AG09309 (cell line): ENCODE measurements around the gene HSF2BP.

Experiments
- DNase-seq: peaks from one replicate; pipeline ENCODE4 v3.0.0-alpha.2; 2010; ENCODE audit warnings: low read depth
- H3K4me3 ChIP-seq: 2 replicates; pipeline ENCODE4 v1.5.1; 2011; ENCODE audit warnings: mild to moderate bottlenecking, low read depth, low read length, moderate library complexity; ENCODE audit not compliant: control insufficient read depth
- CTCF ChIP-seq: IDR thresholded peaks from 2 replicates; pipeline ENCODE4 v1.5.1; 2011; ENCODE audit warnings: mild to moderate bottlenecking, low read depth, low read length, inconsistent platforms; ENCODE audit not compliant: insufficient read depth, control insufficient read depth; ENCODE audit errors: missing control alignments

The HSF2BP gene

DNA sequence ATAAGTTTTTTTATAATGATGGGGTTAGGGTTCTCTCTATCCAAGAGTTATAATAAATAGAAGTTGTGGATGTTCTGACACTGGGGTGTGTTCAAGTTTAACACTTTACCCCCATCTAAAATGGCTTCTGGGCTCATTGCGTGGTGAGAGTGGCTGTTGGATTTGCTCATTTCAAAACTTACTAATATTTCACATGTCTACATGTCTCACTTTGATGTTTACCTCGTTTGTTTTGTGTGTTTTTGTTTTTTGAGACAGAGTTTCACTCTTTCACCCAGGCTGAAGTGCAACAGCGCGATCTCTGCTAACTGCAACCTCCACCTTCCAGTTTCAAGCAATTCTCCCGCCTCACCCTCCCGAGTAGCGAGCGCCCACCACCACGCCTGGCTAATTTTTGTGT is 3.7 kb upstream of the HSF2BP start:
- TF ChIP-seq CTCF, result no peak
- DNase-seq, result no peak
- H3K4me3 ChIP-seq, result no peak overlapping the region

GRCh38 chr21:43662286-43662685 is 3.0 kb upstream of the HSF2BP start:
- TF ChIP-seq CTCF, result no peak
- no peak for DNase-seq
- no peak overlapping the region for H3K4me3 ChIP-seq

DNA sequence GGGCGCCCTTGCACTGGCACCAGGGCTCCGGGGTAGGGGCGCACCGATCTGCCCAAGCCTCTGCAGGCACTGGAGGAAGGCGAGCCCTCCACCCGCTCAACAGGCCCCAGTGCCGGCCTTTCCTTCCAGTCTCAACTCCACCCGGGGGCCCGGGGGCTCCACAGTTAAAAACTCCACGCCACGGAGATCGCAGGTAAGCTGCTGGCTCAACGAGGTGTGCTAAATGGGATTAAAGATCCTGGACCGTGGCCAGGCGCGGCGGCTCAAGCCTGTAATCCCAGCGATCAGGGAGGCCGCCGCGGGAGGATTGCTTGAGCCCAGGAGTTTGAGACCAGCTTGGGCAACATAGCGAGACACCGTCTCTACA is 536 bp downstream of the HSF2BP start:
- DNase-seq, result no peak
- TF ChIP-seq CTCF, result no peak
- H3K4me3 ChIP-seq, result no peak overlapping the region

DNA sequence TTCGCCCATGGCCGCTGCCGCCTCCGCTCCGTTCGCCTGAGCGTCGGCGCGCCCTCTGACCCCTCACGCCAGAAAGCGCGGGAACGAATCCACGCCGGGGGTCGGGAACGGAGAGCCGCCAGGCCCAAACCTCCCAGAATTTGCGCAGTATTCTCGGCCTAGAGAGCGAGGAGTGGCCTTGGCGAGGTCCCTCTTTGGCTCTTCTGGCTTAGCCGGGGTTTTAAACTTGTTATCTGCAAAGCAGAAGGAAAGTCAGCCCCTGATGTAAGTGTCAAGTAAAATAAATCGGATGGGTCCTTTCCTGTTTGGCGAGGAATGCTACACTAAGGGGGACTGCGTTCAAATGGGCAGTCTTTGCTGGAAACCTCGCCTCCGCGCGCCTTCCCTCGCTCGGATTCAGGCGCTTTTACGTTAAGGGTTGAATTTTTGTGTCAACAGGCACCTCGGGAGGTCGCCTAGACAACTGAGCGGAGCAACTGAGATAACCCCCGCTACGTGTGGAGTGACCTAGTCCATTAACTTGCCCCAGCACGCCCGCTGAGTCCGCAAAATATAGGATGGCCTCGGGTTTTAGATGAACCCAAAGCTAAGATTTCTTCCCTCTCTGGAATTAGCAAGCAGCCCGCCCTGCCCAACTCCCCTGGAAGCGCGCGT is 1.1 kb downstream of the HSF2BP start:
- TF ChIP-seq CTCF, result no peak
- no peak overlapping the region for H3K4me3 ChIP-seq
- DNase-seq, result no peak

GRCh38 chr21:43657355-43658087 is 1.8 kb downstream of the HSF2BP start:
- TF ChIP-seq CTCF, result no peak
- H3K4me3 ChIP-seq, result no peak overlapping the region

DNA sequence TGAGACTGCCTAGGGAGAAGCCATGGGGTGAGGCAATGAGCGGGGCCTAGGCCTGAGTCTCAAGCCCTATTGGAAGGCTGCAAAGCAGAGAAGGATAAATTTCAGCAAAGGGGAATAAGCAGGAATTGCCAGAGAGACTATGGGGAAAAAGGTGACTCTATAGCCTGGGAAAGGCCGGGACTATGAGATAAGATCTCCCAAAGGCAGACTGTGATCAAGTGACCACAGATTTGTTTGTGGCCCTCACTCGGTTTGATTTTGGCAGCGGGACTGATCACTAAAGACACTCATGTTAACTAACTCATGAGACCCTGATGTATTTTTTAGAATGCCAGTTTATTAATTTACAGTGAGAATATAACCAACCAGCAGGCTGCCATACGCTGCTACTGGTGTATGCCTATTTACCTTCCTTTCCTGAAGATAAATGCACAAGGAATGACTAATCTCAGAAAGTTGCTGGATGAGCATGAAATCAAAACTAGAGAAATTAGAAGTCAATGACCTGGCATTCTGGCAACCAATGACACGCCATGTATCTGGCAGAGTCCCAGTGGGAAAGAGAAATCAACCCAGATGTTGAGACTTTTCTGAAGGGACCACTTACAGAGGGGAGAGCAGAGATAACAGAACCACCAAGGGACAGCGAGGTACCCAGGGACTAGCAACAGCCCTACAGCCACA is 4.3 kb downstream of the HSF2BP start:
- peak; percentile 7 for DNase-seq
- no peak for TF ChIP-seq CTCF
- no peak overlapping the region for H3K4me3 ChIP-seq

More at GRCh38 chr21:43657355-43658087, 1.8 kb downstream of the HSF2BP start:
- DNase-seq, result no peak
